Endothelial cell of umbilical vein (primary cell): ENCODE results near the gene MKLN1. TPM values are rescaled to one million over a fixed set of nuclear protein-coding genes. Genes with fewer than 3 reads are reported as not detected.

ENCODE experiments used
- BruUV-seq: library from RNA; stranded (reverse); fragments of 400-500 nt; replicated peaks from 2 replicates; lab custom pipeline; 2021; lab: Mats Ljungman, UMichigan
- CTCF ChIA-PET: fragments of 300-600, 350-600 bp; sonication (Branson Sonifier 250); formaldehyde crosslinking; loops from one replicate; lab custom pipeline; 2021; ENCODE audit warnings: antibody characterized with exemption, inconsistent platforms; lab: Charles Lee
- POLR2A ChIA-PET: fragments of 300-600, 350-600 bp; sonication (Branson Sonifier 250); formaldehyde crosslinking; loops from one replicate; lab custom pipeline; 2021; ENCODE audit warnings: antibody characterized with exemption, inconsistent platforms; lab: Charles Lee
- DNase-seq: peaks from one replicate; pipeline ENCODE4 v3.0.0-alpha.2; 2011; ENCODE audit warnings: low read depth, low spot score
- FAIRE-seq: peaks from 2 replicates; lab custom pipeline; 2011; peaks lifted over from hg19 to GRCh38; lab: Jason Lieb, UNC
- H2AFZ ChIP-seq: 2 replicates; pipeline ENCODE4 v1.6.0; 2012; ENCODE audit warnings: low read depth, low read length, control low read depth, inconsistent platforms
- H3K27ac ChIP-seq: 2 replicates; pipeline ENCODE4 v1.5.1; 2011; ENCODE audit warnings: low read depth, mild to moderate bottlenecking, control low read depth, low read length, moderate library complexity; ENCODE audit not compliant: insufficient read depth
- H3K27me3 ChIP-seq, 2 experiments: 2 replicates each; pipeline versions ENCODE4 v1.6.0 to v1.6.1; 2011; ENCODE audit warnings: low read length in 2 of 2, mixed read lengths in 1 of 2; ENCODE audit not compliant: control insufficient read depth in 2 of 2, insufficient read depth in 2 of 2
- H3K36me3 ChIP-seq, 2 experiments: 2 replicates in 1 of 2; 3 replicates in 1 of 2; pipeline ENCODE4 v1.5.1; 2011; ENCODE audit warnings: low read length in 2 of 2, mild to moderate bottlenecking in 1 of 2, moderate library complexity in 1 of 2; ENCODE audit not compliant: control insufficient read depth in 2 of 2, insufficient read depth in 2 of 2; ENCODE audit errors: extremely low read depth in 1 of 2
- H3K4me1 ChIP-seq: 3 replicates; pipeline ENCODE4 v1.5.1; 2011; ENCODE audit warnings: mild to moderate bottlenecking, low read length; ENCODE audit not compliant: control insufficient read depth, insufficient read depth; ENCODE audit errors: extremely low read depth
- H3K4me2 ChIP-seq: 2 replicates; pipeline ENCODE4 v1.6.1; 2011; ENCODE audit warnings: low read length, control low read depth, mixed read lengths; ENCODE audit not compliant: insufficient read depth
- H3K4me3 ChIP-seq, 3 experiments: fragments of 200-600 bp in 1 of 3; sonication (generic), shearing (Covaris generic) in 1 of 3; replicated peaks in 1 of 3; 2 replicates each; pipeline ENCODE4 v1.5.1; 2011 to 2016; ENCODE audit warnings: control low read depth in 3 of 3, low read length in 3 of 3, mild to moderate bottlenecking in 2 of 3, inconsistent platforms in 1 of 3, low read depth in 1 of 3, moderate library complexity in 1 of 3; ENCODE audit not compliant: insufficient read depth in 1 of 3
- H3K79me2 ChIP-seq: 2 replicates; pipeline ENCODE4 v1.6.0; 2012; ENCODE audit warnings: low read length, inconsistent platforms; ENCODE audit not compliant: control insufficient read depth, insufficient read depth
- H3K9ac ChIP-seq: replicated peaks from 2 replicates; pipeline ENCODE3; 2011; ENCODE audit warnings: low read length, control low read depth; ENCODE audit not compliant: insufficient read depth; ENCODE audit errors: extremely low read depth
- H3K9me1 ChIP-seq: replicated peaks from 3 replicates; pipeline ENCODE4 v1.6.0; 2011; ENCODE audit warnings: mild to moderate bottlenecking, low read length; ENCODE audit not compliant: control insufficient read depth, insufficient read depth; ENCODE audit errors: extremely low read depth
- H3K9me3 ChIP-seq: replicated peaks from 2 replicates; pipeline ENCODE4 v1.5.1; 2012; ENCODE audit warnings: low read length, inconsistent platforms; ENCODE audit not compliant: control insufficient read depth, insufficient read depth
- H4K20me1 ChIP-seq: replicated peaks from 2 replicates; pipeline ENCODE3; 2011; ENCODE audit warnings: mild to moderate bottlenecking, low read length; ENCODE audit not compliant: control insufficient read depth, insufficient read depth; ENCODE audit errors: extremely low read depth
- EZH2 ChIP-seq: IDR thresholded peaks from 2 replicates; pipeline ENCODE4 v1.6.1; 2012; ENCODE audit warnings: borderline replicate concordance, low read depth, mild to moderate bottlenecking, moderate library complexity, low read length, inconsistent platforms; ENCODE audit not compliant: severe bottlenecking
- FOS ChIP-seq: IDR thresholded peaks from 2 replicates; pipeline ENCODE4 v1.6.1; 2011; ENCODE audit warnings: mild to moderate bottlenecking, low read length, moderate library complexity, borderline replicate concordance; ENCODE audit not compliant: insufficient read depth
- GATA2 ChIP-seq: IDR thresholded peaks from 2 replicates; pipeline ENCODE4 v1.7.0; 2011; ENCODE audit warnings: low read depth, mild to moderate bottlenecking, moderate library complexity, mixed read lengths, low read length; ENCODE audit not compliant: insufficient read length, insufficient read depth
- JUN ChIP-seq: IDR thresholded peaks from 2 replicates; pipeline ENCODE4 v1.6.1; 2011; ENCODE audit warnings: borderline replicate concordance, low read depth; ENCODE audit not compliant: insufficient read length, insufficient read depth
- MYC ChIP-seq: IDR thresholded peaks from one replicate; pipeline ENCODE4 v1.6.1; 2011; ENCODE audit warnings: mild to moderate bottlenecking, low read depth, low read length
- POLR2A ChIP-seq: IDR thresholded peaks from 2 replicates; pipeline ENCODE4 v1.6.1; 2012; ENCODE audit warnings: low read depth, mild to moderate bottlenecking, control low read depth, low read length
- POLR2AphosphoS5 ChIP-seq: IDR thresholded peaks from 2 replicates; pipeline ENCODE4 v1.6.1; 2012; ENCODE audit warnings: low read depth, mild to moderate bottlenecking, control low read depth, low read length, moderate library complexity; ENCODE audit not compliant: insufficient read depth
- dilution Hi-C: fragments of 300-500 bp; cut with MboI; formaldehyde crosslinking; loops from one replicate; pipeline ENCODE4 v1.15.0; 2019; ENCODE audit warnings: low sequenced_read_pairs; ENCODE audit not compliant: extremely low pct_ligation_motif_present
- intact Hi-C: fragments of 100-400 bp; cut with micrococcal nuclease; formaldehyde crosslinking; loops from one replicate; pipeline ENCODE4 v1.10.0; 2022
- polyA plus RNA-seq, 4 experiments: library from polyadenylated mRNA; depleted of rRNA in 3 of 4; stranded (reverse) in 3 of 4; unstranded in 1 of 4; fragments of >200 nt; gene quantifications; 2 replicates each; pipeline versions ENCODE4 v1.2.1 to v1.2.3, GENCODE V29; 2011 to 2012; ENCODE audit warnings: missing spikeins in 1 of 4
- total RNA-seq: library from RNA; stranded (reverse); gene quantifications from 2 replicates; pipeline ENCODE4 v1.2.3, GENCODE V29; 2021
- TF ChIP-seq, protein P1 (sequence below): IDR thresholded peaks from 2 replicates; pipeline ENCODE4 v1.6.1; 2011; ENCODE audit not compliant: insufficient read depth, insufficient read length
- TF ChIP-seq, protein P2 (sequence below), 2 donors: IDR thresholded peaks; 1 replicate in 1 of 2; 2 replicates in 1 of 2; pipeline ENCODE4 v1.5.1; 2011; ENCODE audit warnings: low read length in 2 of 2, mild to moderate bottlenecking in 2 of 2, moderate library complexity in 2 of 2, control low read depth in 1 of 2, inconsistent platforms in 1 of 2, low read depth in 1 of 2; ENCODE audit not compliant: insufficient read depth in 1 of 2; ENCODE audit errors: extremely low read depth in 1 of 2

The MKLN1 gene
- total and polyA plus RNA-seq, 2 donors (not counting 3 experiments of a cell fraction or from before 2014, with no cell fraction given) = 12.2 to 32.1 TPM

DNA sequence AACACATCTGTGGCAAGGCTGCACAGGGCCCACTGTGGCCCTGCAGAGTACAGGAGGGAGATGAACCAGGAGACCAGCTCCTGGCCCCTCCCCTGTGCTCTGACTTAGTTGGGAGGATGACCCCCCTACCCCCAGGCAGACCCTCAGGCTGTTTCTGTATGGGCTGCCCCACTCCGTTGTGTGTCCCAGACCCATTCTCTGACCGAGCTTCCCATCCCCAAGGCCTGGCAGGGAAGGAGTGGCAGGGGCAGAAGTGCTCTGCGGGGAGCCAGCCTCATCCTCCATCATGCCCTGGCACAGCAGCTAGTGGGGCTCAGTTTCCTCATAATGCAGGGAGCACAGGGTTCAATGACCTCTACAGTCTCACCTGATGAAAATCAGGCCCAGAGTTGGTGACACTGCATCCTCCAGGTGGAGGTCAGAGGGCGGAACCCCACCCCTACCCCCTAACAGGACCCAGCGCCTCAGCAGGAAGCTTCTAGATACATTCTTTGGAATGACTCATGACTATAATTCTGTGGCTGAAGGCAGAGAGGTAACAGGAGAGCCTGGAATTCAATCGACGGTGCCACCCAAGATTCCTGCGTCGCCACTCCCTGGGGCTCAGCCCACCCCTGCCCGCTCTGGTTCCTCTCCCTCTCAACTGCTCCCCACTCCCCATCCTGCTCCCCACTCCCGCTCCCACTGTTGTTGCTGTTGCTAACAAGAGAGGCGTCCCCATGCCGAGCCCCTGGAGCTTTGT lies 210.6 kb downstream of the MKLN1 start:
- ChIA-PET CTCF (interaction anchor here (0.6 to 1.7 kb wide), 7 partner anchors 10 to 116 kb away, joined by 3 to 7 read pairs (median 4); no protein-coding TSS in a partner anchor), POLR2A (no interaction called here)
- peak; percentile 27 for TF ChIP-seq POLR2AphosphoS5
- TF ChIP-seq MYC = no peak
- TF ChIP-seq, protein P1, sequence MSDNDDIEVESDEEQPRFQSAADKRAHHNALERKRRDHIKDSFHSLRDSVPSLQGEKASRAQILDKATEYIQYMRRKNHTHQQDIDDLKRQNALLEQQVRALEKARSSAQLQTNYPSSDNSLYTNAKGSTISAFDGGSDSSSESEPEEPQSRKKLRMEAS = no peak
- peak; percentile 52 for TF ChIP-seq FOS
- no peak for TF ChIP-seq EZH2
- TF ChIP-seq, protein P2, sequence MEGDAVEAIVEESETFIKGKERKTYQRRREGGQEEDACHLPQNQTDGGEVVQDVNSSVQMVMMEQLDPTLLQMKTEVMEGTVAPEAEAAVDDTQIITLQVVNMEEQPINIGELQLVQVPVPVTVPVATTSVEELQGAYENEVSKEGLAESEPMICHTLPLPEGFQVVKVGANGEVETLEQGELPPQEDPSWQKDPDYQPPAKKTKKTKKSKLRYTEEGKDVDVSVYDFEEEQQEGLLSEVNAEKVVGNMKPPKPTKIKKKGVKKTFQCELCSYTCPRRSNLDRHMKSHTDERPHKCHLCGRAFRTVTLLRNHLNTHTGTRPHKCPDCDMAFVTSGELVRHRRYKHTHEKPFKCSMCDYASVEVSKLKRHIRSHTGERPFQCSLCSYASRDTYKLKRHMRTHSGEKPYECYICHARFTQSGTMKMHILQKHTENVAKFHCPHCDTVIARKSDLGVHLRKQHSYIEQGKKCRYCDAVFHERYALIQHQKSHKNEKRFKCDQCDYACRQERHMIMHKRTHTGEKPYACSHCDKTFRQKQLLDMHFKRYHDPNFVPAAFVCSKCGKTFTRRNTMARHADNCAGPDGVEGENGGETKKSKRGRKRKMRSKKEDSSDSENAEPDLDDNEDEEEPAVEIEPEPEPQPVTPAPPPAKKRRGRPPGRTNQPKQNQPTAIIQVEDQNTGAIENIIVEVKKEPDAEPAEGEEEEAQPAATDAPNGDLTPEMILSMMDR (IDR thresholded peaks at IDR 0.05; ENCODE audit: extremely low read depth in 1 of 2, insufficient read depth in 1 of 2, low read depth in 1 of 2, low read length in 2 of 2) = no peak
- peak; percentile 30 for TF ChIP-seq JUN
- no peak for TF ChIP-seq GATA2
- no peak for TF ChIP-seq POLR2A
- DNase-seq = peak; percentile 32
- no peak overlapping the region for H2AFZ ChIP-seq
- no peak overlapping the region for H3K4me3 ChIP-seq
- H3K4me2 ChIP-seq = peak overlapping the region; percentile 3
- H3K27me3 ChIP-seq = no peaks in the 10 kb centered on the region
- no peaks in the 10 kb centered on the region for H3K9me1 ChIP-seq
- H4K20me1 ChIP-seq = no peaks in the 10 kb centered on the region
- intact Hi-C loops (no loop called here), dilution Hi-C loops (no loop called here)
- no peaks in the 10 kb centered on the region for H3K9me3 ChIP-seq
- H3K27ac ChIP-seq = peak overlapping the region; percentile 72
- peaks cover 86% of the 10 kb centered on the region for H3K79me2 ChIP-seq
- peak overlapping the region; percentile 5 for H3K9ac ChIP-seq
- no peaks in the 10 kb centered on the region for H3K36me3 ChIP-seq
- BruUV-seq = no TSS peak
- peaks cover 39% of the 10 kb centered on the region for H3K4me1 ChIP-seq
- peak; percentile 76 for FAIRE-seq
